ENCODE results near the gene INHBB.

Gene INHBB

GRCh38 chr2:120342446-120342845 is 3.5 kb upstream of the INHBB start:
- DNase-seq (ENCODE audit: low spot score), result no peak

- no peak for DNase-seq (ENCODE audit: low spot score)
Observed at GRCh38 chr2:120343100-120343432, 2.9 kb upstream of the INHBB start.

DNA sequence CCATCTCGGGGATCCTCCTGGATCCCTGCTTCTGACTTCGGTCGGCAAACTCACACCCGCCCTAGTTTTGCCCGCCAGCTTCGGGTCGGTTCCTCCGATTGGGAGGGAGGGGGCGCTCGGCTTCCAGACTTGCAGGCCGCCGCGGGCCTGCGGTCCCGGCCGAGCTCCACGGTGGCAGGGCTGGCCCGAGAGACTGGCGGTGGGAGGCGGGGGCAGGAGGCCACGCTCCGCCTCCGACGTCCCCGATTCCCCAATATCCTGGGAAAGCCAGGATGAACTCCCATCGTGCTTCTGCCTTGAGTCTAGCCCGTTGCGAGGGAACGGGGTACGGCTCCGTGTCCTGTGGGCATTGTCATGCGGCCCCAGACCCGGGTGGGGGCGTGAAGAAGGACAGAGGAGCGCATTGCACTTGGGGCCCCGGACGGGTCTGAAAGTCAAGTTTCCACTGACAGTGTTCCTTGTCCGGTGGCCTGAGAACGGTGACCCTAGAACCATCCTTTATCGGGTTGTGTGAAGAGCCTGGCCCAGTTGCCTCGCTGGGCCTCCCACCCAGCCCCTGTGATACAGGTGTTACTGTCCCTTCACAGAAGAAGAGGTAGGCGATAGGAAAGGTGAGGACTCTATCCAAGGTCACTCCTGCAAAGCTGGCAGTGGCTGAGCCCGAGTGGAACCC is 2.4 kb upstream of the INHBB start:
- DNase-seq (ENCODE audit: low spot score), result no peak

DNA sequence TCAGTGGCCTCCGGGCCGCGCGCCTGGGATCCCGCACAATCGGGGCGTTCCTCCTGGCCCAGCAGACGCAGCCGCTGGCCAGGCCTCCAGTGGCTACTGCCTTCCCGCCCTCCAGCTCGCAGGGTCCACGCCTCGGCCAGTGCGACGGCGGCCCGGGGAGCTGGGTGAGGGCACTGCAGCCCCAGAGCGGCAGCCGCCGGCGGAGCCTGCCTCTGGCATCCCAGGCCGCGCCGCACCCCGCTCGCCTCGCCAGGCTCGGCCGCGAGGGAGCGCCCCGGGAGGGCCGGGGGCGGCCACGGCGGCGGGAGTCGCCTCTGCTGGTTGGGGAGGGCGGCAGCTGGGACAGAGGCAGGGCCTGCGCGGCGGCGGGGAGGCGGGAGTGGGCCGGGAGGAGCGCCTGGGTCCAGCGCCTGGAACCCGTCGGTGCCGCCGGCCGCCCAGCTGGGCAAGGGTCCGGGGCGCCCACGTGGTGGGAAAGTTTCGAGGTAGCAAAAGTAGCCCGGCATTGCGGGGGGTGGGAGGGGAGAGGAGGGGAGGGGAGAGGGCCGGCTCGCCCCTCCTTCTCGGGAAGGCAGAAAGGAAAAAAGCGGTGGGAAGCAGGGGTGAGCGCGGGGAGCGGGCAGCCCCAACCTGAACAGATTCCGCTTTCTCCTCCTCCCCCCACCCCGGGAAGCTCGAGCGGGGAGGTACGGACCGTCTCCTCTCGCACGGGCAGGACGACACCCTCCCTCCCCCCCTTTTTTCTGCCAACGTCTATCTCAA is 1.5 kb upstream of the INHBB start:
- no peak for DNase-seq (ENCODE audit: low spot score)

DNA sequence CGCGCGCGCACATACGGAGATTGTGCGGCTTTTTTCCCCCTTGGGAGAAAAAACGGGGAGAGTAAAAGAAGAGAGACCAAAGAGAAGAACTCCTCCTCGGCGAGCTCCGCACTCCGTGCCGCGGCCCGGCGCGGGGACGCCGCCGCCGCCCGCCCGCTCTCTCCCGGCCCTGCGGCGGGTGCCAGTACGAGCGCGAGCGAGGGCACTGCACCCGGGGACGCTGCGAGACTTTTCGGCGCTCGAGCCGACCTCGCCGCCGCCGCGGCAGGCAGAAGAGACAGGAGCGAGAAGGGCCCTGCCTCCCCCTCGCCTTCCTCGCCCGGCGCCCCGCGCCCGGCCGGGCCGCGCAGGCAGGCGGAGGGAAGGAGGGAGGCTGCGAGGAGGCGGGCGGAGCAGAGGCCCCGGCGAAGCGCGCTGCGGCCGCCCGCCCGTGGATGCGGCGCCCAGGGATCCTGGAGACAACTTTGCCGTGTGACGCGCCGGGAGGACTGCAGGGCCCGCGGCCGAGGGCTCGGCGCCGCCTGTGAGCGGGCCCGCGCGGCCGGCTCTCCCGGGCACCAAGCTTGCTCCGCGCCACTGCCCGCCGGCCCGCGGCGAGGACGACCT is 857 bp upstream of the INHBB start:
- no peak for DNase-seq (ENCODE audit: low spot score)

- no peak for DNase-seq (ENCODE audit: low spot score)
Observed at GRCh38 chr2:120345608-120346007, 328 bp upstream of the INHBB start.

GRCh38 chr2:120346667-120347358 is 877 bp downstream of the INHBB start:
- DNase-seq (ENCODE audit: low spot score), result no peak

- DNase-seq (ENCODE audit: low spot score), result no peak
Observed at GRCh38 chr2:120347396-120348060, 1.6 kb downstream of the INHBB start.

DNA sequence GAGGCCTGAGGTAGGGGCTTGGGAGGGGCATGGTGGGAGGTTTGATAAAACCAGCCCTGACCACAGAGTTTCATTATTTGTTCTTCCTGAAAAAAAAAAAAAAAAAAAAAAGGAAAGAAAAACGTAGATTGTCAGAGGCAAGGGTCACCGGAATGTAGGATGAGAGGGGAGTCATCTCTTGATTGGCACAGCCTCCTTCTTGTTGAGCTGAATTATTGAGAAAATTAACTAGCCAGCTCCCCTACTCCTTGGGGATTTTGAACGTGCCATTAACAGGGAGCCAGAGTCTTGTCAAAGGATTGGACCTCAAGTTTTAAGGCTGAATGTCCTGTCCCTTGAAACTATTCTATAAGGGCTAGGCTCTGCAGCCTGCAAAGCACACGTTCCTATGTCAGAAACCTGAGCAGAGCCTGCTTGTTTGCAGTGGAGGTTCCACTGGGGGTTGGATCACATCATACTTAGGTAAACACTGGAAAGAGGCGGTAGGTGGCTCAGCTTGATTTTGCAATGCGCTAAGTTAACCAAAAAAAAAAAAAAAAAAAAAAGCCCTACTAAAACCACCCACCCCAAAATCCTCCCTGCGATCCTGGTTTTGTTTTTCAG is 2.3 kb downstream of the INHBB start:
- DNase-seq (ENCODE audit: low spot score), result no peak

DNA sequence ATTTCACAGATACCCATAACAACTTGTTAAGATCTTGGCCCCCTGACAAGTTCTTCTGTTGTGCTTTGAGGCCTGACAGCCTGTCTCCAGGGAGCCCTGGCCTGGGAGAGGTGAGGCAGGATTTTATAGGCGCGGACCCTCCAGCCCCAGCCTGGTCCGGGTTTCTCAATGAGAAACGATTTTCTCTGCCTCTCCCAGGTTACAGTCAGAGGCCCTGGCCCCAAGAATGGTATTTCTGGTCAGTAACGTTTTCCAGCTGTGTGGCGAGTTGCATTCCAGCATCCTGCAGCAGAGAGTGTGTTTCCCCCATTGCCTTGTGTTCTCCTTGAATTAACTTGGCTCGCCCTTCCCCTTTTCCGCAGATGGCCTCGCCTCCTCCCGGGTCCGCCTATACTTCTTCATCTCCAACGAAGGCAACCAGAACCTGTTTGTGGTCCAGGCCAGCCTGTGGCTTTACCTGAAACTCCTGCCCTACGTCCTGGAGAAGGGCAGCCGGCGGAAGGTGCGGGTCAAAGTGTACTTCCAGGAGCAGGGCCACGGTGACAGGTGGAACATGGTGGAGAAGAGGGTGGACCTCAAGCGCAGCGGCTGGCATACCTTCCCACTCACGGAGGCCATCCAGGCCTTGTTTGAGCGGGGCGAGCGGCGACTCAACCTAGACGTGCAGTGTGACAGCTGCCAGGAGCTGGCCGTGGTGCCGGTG is 3.0 kb downstream of the INHBB start:
- DNase-seq (ENCODE audit: low spot score), result no peak

DNA sequence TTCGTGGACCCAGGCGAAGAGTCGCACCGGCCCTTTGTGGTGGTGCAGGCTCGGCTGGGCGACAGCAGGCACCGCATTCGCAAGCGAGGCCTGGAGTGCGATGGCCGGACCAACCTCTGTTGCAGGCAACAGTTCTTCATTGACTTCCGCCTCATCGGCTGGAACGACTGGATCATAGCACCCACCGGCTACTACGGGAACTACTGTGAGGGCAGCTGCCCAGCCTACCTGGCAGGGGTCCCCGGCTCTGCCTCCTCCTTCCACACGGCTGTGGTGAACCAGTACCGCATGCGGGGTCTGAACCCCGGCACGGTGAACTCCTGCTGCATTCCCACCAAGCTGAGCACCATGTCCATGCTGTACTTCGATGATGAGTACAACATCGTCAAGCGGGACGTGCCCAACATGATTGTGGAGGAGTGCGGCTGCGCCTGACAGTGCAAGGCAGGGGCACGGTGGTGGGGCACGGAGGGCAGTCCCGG is 3.5 kb downstream of the INHBB start:
- DNase-seq (ENCODE audit: low spot score), result no peak

DNA sequence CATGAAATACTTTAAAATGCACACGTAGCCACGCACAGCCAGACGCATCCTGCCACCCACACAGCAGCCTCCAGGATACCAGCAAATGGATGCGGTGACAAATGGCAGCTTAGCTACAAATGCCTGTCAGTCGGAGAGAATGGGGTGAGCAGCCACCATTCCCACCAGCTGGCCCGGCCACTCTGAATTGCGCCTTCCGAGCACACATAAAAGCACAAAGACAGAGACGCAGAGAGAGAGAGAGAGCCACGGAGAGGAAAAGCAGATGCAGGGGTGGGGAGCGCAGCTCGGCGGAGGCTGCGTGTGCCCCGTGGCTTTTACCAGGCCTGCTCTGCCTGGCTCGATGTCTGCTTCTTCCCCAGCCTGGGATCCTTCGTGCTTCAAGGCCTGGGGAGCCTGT is 4.1 kb downstream of the INHBB start:
- DNase-seq (ENCODE audit: low spot score), result no peak

- no peak for DNase-seq (ENCODE audit: low spot score)
Observed at GRCh38 chr2:120350801-120351320, 4.9 kb downstream of the INHBB start.

GRCh38 chr2:120352696-120353590 is 7.0 kb downstream of the INHBB start:
- DNase-seq (ENCODE audit: low spot score), result no peak

DNA sequence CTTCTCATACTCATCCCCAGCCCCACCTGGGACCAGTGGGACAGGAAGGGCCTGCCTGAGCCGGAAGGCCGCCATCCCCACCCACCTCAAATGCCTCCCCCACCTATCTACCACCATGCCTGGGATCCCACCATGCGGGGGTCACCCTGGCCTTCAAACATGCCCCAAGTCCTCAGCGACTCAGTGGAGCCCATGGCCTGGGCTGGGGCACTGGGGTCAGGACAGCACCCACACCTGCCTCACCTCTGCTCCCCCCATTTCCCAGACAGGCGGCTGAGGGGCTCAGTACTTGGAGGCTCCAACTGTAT is 7.6 kb downstream of the INHBB start:
- no peak for DNase-seq (ENCODE audit: low spot score)

DNA sequence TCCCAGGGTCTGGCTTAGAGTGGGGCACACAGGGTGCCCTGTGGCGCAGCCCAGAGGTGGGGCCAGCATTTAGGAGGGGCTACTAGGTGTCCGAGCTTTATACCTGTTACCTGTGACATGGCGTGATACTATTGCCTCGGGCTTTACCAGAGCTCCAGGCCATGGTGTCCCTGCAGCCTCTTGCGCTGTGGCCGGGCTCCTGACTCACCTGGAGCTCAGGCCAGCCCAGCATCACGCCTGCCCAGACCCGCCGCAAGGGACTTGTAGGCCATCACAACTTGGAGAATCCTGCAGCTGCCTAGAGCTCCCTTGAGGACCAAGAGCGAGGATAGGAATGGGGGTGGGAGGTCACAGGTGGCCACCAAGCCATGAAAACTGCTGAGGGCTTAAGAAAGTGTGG is 8.0 kb downstream of the INHBB start:
- no peak for DNase-seq (ENCODE audit: low spot score)

- DNase-seq (ENCODE audit: low spot score), result no peak
Observed at GRCh38 chr2:120354467-120354866, 8.5 kb downstream of the INHBB start.

DNA sequence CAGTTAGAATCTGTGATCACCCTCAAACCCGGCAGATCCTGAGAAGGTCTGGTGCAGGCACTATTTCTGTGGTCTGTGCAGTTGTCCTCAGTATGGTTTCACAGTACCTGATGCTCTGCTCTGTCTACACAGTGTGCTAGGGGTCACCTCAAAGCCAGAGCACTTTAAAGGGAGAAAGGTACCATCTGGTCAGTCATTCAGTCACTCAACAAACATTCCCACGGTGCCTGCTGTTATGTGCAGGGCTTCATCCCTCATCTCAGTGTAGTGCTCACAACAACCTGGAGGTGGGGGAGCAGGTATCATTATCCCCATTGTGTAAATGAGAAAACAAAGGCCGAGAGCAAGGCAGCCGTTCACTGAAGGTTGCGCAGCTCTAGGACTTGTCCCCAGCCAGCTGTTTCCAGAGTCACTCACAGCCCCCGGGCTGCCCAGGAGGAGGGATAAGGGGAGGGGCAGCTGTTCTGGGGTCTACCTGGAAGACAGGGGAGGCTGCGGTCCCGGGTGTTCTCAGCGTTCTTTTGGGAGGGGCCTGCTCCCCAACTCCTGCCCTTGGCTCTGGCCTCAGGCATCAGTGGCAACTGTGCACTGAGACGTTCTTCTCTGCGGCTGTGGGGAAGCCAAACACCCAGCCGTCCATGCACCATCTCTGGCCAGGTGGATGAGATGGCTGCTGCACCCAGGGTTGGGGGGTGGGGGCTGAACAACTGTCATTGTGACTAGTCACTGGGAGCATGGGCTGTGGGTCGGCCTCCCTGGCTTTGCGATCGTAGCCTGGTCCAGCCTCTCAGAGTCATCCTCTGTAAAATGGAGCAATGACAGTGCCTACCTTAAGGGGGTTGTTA is 9.2 kb downstream of the INHBB start:
- DNase-seq (ENCODE audit: low spot score), result no peak

- DNase-seq (ENCODE audit: low spot score), result no peak
Observed at GRCh38 chr2:120355780-120356266, 9.9 kb downstream of the INHBB start.

All from NAMALWA (cell line).